ENCODE data around the gene PPP5C.
"Not testable (repeated sequence)": the region's sequence is repeated elsewhere in the genome, so short reads cannot be mapped to it uniquely, and the experiment has no call there.

PPP5C gene

GRCh38 chr19:46386996-46387712, 40.3 kb downstream of the PPP5C start:
- no peak for DNase-seq (ENCODE audit: low spot score)

- DNase-seq (ENCODE audit: low spot score), result no peak
These were observed 40.8 kb downstream of the PPP5C start for GRCh38 chr19:46387713-46388130.

GRCh38 chr19:46388311-46389095, 41.6 kb downstream of the PPP5C start:
- no peak for DNase-seq (ENCODE audit: low spot score)

GRCh38 chr19:46390121-46390858, 43.4 kb downstream of the PPP5C start:
- DNase-seq (ENCODE audit: low spot score), result no peak

GRCh38 chr19:46390866-46391265, 44.0 kb downstream of the PPP5C start:
- DNase-seq (ENCODE audit: low spot score), result no peak

- no peak for DNase-seq (ENCODE audit: low spot score)
These were observed 44.7 kb downstream of the PPP5C start for GRCh38 chr19:46391296-46392251.

DNA sequence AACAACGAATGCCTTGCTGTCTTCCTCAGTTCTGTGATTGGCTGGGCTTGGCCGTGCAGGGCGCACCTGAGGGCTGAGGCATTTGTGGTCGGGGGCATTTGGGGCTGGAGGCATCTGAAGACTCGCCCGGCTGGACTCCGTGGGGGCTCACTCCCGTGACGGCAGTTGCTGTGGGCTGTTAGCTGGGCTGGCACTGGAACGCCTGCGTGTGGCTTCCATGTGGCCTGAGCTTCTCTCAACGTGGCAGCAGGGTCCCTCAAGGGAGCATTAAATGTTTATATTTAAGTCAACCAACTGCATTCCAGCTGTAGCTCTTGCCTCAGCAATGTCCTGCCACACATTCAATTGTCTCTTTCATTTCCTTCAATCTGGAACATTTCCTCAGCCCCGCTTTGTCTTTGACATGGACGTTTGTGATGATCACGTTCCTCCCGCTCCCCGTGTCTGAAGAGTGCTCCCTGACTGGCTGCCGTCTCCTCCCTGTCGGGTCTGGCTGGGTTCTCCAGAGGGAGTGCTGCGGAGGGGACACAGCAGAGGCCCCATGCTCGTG, 45.4 kb downstream of the PPP5C start:
- no peak for DNase-seq (ENCODE audit: low spot score)

GRCh38 chr19:46392837-46393236, 46.0 kb downstream of the PPP5C start:
- no peak for DNase-seq (ENCODE audit: low spot score)

DNA sequence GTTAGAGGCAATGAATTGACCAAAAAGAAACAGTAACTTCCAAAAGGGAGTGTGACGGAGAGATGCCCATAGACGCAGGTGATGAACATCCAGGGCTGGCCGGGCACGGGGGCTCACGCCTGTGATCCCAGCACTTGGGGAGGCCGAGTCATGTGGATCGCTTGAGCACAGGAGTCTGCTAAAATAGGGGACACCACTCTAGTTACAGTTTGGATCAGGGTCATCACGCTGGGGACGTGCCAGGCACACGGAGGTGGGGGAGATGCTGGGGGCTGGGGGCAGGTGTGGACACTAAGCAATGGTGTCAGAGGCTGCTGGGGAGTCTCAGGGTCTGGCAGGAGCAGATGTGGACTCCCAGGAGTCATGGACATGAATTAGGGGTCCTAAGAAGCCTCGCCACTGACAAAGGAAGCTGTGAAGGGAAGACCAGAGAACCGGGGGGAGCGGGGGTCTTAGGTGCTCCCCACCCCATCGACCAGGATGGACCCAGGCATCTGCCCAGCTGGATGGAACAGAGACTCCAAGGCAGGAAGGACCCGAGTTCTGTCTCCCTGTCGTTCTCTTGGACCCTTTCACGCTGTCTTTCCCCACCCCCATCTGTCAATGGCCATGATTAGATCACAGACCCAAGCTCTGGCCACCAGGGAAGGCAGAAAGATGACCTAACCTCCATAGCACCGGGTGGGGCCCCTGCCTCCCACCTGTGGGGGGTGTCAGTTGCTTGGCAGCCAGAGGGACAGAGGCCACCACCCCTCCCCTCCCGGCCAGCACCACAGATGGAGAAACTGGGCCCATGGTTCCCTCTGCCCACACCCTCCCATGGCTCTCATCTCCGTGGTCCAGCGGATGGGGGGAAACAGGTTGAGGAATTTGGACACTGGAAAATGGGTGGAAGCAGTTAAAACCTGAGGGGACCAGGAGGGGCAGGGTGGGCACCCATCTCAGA, 46.8 kb downstream of the PPP5C start:
- no peak for DNase-seq (ENCODE audit: low spot score)

- no peak for DNase-seq (ENCODE audit: low spot score)
These were observed 47.5 kb downstream of the PPP5C start for GRCh38 chr19:46394402-46394797.

- DNase-seq (ENCODE audit: low spot score), result not testable (repeated sequence)
These were observed 51.1 kb downstream of the PPP5C start for GRCh38 chr19:46397801-46398479.

GRCh38 chr19:46402725-46403124, 55.8 kb downstream of the PPP5C start:
- no peak for DNase-seq (ENCODE audit: low spot score)

GRCh38 chr19:46404055-46404752, 57.3 kb downstream of the PPP5C start:
- DNase-seq (ENCODE audit: low spot score), result no peak

DNA sequence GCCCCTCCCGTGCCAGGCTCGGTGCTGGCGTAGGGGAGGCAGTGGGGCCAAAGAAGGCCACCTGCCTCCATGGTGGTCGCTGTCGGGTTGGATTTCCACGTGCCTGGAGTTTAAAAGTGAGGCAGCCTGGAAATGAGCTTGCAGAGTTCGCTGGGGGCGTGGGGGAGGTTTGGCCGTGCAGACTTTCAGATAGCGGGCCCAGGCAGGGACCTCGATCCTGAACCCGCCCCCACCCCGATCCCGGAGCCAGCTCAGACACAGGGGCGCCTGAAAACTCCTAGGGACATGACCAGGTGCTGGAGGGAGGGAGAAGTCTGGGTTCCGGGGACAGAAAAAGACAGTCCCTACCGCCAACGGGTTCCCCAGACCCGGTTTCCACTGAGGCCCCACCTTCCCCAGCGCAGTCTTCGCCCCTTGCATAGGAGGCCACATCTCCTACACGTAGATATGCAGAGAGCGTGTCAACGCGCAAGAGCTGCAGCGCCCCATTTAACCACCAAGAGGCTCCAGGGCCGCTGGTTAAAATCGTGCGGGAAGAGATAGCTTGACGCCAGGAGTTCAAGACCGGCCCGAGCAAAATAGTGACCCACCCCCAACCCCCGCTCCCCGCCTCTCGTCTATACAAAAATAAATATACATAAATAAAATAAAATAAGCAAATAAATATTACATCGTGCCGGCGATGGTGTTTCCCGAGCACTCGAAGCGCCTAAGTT, 58.0 kb downstream of the PPP5C start:
- DNase-seq (ENCODE audit: low spot score), result no peak

DNA sequence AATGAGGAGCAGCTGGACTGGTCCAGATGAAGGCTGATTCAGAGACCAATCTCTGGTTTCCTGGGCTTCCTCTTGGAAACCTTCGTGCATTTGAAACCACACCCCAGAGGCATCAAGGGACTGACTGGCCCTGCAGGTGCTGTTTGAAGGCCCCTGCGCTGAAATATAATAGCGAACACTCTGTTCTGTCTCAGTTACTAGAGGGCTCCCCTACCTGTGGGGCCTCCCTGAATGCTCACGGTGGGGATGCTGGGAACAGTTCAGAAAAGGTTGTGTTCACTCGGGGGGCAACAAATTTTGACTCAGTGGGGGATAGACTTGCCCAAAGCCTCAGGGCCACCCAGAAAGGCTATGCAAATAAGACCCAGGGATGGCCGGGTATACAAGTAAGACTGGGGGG, 60.1 kb downstream of the PPP5C start:
- no peak for DNase-seq (ENCODE audit: low spot score)

DNA sequence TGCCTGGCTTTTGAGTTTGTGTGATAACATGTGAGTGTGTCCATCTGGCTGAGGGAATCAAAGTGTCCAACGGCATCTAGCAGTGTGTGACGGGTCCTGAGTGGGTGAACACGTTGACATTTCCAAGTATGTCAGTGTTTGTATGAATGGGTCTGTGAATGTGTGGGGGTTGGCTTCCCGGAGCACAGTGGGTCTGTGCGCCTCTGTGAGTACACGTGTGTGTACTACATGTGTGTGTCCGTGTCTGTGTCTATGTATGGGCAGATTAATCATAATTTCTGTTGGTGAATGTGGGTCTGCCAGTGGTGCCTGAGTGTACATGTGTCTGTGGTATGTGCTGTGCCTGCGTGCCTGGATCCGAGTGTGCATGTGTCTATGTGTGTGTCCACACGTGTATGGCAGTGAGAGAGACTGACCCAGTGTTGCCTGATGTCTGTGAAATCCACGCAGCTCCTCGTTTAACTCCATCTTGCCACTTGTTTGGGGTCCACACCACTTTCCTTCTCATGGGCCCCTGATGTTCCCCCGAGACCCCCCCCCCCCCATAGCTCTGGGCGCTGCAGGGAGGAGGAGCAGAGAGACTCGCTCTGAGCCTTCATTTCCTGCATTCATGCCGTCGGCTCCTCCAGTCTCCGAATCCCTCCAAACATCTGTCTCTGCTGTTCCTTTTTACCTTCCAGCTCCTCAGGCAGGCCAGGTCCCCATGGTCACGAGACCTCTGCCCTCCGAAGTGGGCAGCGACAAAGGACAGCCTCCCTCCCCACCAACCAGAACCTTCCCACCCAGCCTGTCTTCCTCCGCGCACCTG, 61.2 kb downstream of the PPP5C start:
- no peak for DNase-seq (ENCODE audit: low spot score)

- no peak for DNase-seq (ENCODE audit: low spot score)
These were observed 61.8 kb downstream of the PPP5C start for GRCh38 chr19:46408664-46409039.

- DNase-seq (ENCODE audit: low spot score), result no peak
These were observed 62.3 kb downstream of the PPP5C start for GRCh38 chr19:46409191-46409590.

All from CD4-positive, alpha-beta T cell treated with Interleukin-15 for 4 hours (primary cell).